ENCODE measurements around the gene SNAPC2.
"Not testable (repeated sequence)": the region's sequence is repeated elsewhere in the genome, so short reads cannot be mapped to it uniquely, and the experiment has no call there.

SNAPC2 gene

DNA sequence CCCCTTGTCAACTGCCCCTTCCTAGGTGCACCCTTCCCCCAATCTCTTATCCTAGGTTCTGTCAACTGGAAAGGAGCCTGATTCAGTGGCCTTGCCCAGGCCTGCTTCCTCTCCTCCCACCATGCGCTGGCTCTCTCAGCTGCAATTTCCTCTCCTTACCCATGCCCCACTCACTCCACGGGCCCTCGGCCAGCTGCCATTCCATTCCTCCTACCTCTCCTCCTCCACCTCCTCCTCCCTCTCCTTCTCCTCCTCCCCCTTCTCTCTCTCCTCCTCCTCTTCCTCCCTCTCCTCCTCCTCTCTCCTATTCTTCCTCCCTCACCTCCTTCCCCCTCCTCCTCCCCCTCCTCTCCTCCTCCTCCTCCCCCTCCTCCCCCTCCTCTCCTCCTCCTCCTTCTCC, 32.9 kb downstream of the SNAPC2 start:
- CTCF ChIA-PET = interaction anchor here (0.6 to 1.8 kb wide), 2 partner anchors 18 to 220 kb away, joined by 3 to 9 read pairs; no protein-coding TSS in a partner anchor
- POLR2A ChIA-PET (ENCODE audit: low non-redundant PET) = interaction anchor here (1.4 kb wide), 1 partner anchor 9 kb away, joined by 9 read pairs; the partner anchor contains the start of gene TIMM44
- DNase-seq (ENCODE audit: low spot score) = peak; percentile 37
- H3K27ac ChIP-seq = peak overlapping the region; percentile 81
- TF ChIP-seq, protein P1, sequence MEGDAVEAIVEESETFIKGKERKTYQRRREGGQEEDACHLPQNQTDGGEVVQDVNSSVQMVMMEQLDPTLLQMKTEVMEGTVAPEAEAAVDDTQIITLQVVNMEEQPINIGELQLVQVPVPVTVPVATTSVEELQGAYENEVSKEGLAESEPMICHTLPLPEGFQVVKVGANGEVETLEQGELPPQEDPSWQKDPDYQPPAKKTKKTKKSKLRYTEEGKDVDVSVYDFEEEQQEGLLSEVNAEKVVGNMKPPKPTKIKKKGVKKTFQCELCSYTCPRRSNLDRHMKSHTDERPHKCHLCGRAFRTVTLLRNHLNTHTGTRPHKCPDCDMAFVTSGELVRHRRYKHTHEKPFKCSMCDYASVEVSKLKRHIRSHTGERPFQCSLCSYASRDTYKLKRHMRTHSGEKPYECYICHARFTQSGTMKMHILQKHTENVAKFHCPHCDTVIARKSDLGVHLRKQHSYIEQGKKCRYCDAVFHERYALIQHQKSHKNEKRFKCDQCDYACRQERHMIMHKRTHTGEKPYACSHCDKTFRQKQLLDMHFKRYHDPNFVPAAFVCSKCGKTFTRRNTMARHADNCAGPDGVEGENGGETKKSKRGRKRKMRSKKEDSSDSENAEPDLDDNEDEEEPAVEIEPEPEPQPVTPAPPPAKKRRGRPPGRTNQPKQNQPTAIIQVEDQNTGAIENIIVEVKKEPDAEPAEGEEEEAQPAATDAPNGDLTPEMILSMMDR (conservative IDR thresholded peaks at IDR 0.05; ENCODE audit: low read depth) = no peak

DNA sequence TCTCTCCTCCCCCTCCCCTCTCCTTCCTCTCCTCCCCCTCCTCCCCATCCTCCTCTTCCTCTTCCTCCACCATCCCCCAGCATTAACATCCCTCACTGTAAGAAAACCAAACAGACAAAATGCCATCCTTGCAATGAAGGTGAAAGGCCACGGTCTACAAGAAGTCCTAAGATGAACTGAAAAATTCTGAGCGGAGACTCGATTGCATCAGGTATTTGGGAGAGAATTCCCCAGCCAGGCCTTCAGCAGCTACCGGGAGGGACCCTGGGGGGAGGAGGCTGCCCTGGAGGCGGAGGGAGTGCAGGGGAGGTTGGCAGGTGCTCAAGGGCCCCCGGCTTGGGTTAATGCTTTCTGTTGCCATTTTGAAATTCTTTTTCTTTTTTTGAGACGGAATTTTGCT, 33.4 kb downstream of the SNAPC2 start:
- no peak for DNase-seq (ENCODE audit: low spot score)
- ChIA-PET CTCF (interaction anchor here (0.7 to 1.8 kb wide), 2 partner anchors 17 to 47 kb away, joined by 4 to 9 read pairs; no protein-coding TSS in a partner anchor), POLR2A (ENCODE audit: low non-redundant PET) (no interaction called here)
- H3K27ac ChIP-seq = peak overlapping the region; percentile 81
- TF ChIP-seq, protein P1 (conservative IDR thresholded peaks at IDR 0.05; ENCODE audit: low read depth) = no peak

DNA sequence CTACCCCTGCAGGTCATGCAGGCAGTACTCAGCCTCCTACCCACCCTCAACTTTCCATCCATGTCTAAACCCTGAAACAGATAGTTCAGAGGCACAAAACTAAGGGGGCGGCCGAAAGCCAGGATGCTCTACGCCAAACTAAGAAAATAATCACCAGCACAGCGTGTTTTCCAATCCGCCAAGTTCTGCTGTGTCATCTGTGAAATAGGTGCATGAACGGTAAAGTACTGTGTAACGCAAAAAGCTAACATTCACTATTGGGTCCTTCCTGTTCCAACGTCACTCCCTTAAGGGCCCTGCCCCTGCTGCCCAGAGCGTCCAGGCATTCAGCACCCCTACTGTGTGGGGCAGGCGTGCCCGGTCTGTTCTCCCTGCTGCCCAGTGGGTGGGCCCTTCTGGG, 35.6 kb downstream of the SNAPC2 start:
- CTCF ChIA-PET = no interaction called here
- H3K27ac ChIP-seq = peak overlapping the region; percentile 46
- TF ChIP-seq, protein P1 (conservative IDR thresholded peaks at IDR 0.05; ENCODE audit: low read depth) = no peak
- POLR2A ChIA-PET (ENCODE audit: low non-redundant PET) = no interaction called here
- no peak for DNase-seq (ENCODE audit: low spot score)

DNA sequence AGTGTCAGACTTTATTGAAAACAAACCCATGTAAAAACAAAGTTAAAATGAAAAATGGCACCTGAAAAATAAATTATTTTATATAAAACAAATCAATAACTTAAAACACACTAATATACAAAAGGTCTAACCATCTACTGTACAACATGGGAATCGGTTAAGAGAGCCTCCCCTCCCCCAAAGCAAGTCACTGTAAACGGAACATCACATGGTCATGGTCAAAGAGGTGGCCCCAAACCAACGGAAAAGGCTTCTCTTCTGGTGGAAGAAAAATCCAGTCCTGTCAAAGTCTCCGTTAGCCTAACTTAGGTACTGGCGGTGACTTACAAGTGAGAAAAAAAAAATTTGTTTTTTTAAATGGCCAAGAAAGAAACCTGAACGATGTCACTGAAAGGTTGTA, 39.1 kb downstream of the SNAPC2 start:
- TF ChIP-seq, protein P1 (conservative IDR thresholded peaks at IDR 0.05; ENCODE audit: low read depth) = no peak
- no peak overlapping the region for H3K27ac ChIP-seq
- ChIA-PET CTCF (interaction anchor here (1.0 kb wide), 1 partner anchor 15 kb away, joined by 4 read pairs; the partner anchor contains the start of gene TIMM44), POLR2A (ENCODE audit: low non-redundant PET) (no interaction called here)
- no peak for DNase-seq (ENCODE audit: low spot score)

DNA sequence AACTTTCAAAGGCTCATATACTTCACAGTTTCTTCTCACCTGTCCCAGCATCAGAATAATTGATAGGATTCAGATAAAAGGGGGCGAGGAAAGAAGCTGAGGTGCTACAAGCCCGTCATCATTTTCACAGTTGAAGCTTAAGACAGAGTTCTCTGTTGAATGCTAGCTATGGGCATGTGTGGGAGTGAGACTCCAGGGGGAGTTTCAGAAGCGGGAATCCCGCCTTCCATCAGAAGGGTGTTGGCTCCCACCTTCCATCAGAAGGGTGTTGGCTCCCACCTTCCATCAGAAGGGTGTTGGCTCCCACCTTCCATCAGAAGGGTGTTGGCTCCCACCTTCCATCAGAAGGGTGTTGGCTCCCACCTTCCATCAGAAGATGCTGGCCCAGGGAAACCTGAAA, 40.9 kb downstream of the SNAPC2 start:
- DNase-seq (ENCODE audit: low spot score); POLR2A ChIA-PET (ENCODE audit: low non-redundant PET): not testable (repeated sequence)
- CTCF ChIA-PET = interaction anchor here (1.0 kb wide), 1 partner anchor 10 kb away, joined by 6 read pairs; no protein-coding TSS in a partner anchor
- peak overlapping the region; percentile 16; the same call in 1 of the 2 replicates for H3K27ac ChIP-seq

DNA sequence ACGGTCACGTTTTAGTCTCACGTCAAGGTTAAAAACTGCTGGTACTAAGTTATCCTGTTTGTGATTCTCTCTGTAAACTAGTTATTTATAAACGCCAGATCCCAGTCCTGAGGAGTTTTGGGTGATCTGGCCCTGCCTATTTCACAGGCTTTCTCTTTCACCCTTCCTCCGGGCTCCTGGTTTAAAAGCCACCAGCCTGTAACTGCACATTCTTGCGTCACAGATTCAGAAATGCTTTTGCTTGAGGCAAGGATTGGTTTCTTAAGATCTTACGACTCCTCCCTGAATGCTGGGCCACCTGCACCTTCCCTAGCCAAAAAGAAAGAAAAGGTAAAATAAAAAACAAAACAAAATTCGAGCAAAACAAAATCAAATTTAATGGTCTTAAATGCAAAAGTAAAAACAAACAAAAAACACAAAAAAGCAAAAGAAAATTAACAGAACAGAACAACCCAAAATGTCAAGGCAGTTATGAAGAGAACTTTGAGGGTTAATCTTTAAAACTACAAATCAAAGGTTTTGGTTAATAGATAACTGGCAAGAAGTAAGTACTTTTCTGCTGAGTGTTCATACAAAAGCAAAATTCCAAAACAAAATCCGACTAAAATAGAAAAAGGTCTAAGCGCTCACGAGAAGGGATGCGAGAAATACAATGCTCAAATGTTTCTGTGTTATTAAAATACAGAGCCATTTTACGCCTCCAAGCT, 41.9 kb downstream of the SNAPC2 start:
- no peak for DNase-seq (ENCODE audit: low spot score)
- TF ChIP-seq, protein P1 (conservative IDR thresholded peaks at IDR 0.05; ENCODE audit: low read depth) = no peak
- CTCF ChIA-PET = no interaction called here
- POLR2A ChIA-PET (ENCODE audit: low non-redundant PET) = no interaction called here
- H3K27ac ChIP-seq = no peak overlapping the region

DNA sequence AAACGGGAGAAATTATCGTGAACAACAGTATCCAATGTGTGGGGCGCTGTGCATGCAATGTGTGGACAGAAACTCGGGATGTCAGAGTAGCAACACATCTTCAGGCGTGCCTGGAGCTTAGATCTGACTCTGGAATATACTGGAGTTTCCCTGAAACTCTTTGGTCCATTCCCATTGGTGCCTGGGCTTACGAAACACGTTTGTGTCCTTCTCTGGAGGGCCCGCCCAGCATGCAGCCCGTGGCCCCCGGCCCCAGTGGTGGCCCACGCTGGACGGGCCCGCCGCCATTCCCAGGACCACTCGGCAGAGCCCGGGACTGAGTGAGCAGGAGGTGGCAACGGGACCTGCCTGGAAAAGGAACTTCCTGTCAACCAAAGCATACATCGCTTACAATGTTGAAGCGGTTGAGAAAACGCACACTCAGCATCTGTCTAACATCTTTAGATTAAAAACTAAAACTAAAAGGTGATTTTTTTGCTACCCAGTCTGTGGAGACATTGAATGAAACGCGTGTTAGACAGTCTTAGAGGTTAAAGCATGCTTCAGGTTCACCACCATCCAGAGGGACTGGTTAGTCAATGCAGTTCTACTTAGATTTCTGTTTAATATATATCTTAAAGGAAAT, 42.6 kb downstream of the SNAPC2 start:
- TF ChIP-seq, protein P1 (conservative IDR thresholded peaks at IDR 0.05; ENCODE audit: low read depth) = no peak
- no peak for DNase-seq (ENCODE audit: low spot score)
- CTCF ChIA-PET = no interaction called here
- POLR2A ChIA-PET (ENCODE audit: low non-redundant PET) = no interaction called here
- no peak overlapping the region for H3K27ac ChIP-seq

Data from RWPE1 (cell line).